IPS-18c (cell line): Measurements from ENCODE around the gene VAV2.
"Not testable (repeated sequence)": the region's sequence is repeated elsewhere in the genome, so short reads cannot be mapped to it uniquely, and the experiment has no call there.

Source experiments
- H3K4me3 ChIP-seq: 2 replicates; pipeline ENCODE4 v1.7.0; 2013; ENCODE audit warnings: low read depth, mild to moderate bottlenecking, low read length, moderate library complexity; ENCODE audit not compliant: insufficient read depth
- H3K9me3 ChIP-seq: one replicate; pipeline ENCODE4 v1.6.1; 2013; ENCODE audit warnings: mild to moderate bottlenecking, low read length, moderate library complexity; ENCODE audit not compliant: control insufficient read depth, insufficient read depth

VAV2 gene

DNA sequence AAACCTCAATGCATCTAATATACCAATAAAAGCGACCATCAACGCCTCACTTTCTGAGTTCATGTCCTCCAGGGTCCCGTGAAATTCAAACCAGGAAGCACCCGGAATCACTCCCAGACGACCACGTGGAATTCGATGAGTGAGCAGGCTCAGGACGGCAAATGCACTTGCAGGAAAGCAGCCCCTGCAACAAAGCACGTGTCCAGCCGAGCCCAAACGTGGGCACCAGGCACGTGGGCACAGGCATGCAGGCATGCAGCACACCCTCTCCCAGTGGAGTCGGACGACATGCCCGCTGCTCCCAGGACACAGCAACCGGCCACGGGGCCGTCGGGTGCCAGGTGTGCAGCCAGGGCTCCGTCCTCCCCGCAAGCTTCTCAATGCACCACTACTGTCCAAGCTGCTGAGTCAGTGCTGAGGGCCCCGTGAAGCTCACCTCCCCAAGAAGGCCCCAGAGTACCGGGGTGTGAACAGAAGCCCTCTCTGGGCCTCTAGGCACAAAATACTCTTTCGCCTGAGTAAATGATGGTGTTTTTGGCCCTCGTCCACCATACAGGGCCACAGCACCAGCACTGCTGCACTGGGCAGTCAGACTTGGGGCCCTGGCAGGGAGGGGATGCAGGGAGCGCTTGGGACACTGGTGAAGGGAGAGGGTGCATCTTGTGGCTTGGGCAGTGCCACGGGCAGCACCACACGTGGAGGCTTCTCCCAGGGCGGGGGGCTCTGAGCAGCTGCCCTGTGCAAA lies 87.6 kb downstream of the VAV2 start:
- H3K4me3 ChIP-seq, result no peak overlapping the region
- no peaks in the 10 kb centered on the region for H3K9me3 ChIP-seq

DNA sequence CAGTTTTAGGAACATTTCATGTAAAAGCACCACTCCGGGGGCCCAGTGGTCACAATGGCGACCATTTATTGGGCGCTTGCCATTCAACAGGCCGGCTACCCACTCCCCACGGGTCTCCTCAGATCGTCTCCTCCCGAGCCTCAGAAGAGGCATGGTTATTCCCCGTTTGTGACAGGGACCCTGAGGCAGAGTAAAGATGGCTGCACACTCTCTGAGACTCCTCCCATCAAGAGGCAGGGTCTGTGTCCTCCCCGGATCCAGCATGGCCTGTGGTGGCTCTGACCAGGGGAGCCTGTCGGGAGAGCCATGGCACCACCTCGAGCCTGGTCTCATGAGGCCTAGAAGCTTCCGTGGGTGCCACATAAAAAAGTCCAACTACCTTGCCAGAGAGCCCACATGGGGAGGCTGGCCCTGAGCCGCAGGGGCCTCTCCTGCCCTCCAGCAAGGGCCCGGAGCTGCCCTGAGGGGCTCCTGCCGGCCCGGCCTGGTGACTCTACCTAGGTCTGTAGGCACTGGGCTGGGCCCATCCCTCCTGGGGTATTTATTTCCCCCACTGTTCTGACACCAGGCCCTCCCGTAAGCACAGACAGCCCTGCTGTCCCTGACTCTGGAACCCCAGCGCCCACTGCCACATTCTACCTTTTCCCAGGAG lies 90.8 kb downstream of the VAV2 start:
- no peaks in the 10 kb centered on the region for H3K9me3 ChIP-seq
- H3K4me3 ChIP-seq, result no peak overlapping the region

DNA sequence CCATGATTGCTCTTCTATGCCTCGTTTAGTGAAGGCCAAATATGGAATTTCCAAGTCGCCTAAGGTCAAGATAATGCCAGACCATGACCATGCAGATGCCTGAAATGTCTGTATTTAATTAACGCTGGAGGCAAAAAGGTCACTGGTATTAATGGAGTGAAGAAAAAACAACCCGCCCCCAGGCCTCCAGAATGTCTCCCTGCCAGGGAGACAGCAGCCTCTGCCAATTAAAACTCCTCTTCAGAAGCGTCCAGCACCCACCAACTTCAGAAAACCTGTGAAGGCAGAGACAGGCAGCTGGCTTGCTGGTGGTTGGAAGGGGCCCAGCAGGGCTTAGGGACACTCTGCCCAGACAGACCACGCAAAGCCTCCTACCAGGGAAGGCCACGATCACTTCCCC lies 94.4 kb downstream of the VAV2 start:
- H3K4me3 ChIP-seq, result no peak overlapping the region
- no peaks in the 10 kb centered on the region for H3K9me3 ChIP-seq

DNA sequence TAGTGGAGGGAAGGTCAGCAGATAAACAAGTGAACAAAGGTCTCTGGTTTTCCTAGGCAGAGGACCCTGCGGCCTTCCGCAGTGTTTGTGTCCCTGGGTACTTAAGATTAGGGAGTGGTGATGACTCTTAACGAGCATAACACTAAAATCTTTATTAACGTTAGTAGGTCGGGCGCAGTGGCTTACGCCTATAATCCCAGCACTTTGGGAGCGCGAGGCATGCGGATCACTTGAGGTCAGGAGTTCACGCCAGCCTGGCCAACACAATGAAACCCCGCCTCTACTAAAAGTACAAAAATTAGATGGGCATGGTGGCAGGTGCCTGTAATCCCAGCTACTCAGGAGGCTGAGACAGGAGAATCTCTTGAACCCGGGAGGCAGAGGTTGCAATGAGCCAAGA lies 96.1 kb downstream of the VAV2 start:
- not testable (repeated sequence) for H3K9me3 ChIP-seq, H3K4me3 ChIP-seq

DNA sequence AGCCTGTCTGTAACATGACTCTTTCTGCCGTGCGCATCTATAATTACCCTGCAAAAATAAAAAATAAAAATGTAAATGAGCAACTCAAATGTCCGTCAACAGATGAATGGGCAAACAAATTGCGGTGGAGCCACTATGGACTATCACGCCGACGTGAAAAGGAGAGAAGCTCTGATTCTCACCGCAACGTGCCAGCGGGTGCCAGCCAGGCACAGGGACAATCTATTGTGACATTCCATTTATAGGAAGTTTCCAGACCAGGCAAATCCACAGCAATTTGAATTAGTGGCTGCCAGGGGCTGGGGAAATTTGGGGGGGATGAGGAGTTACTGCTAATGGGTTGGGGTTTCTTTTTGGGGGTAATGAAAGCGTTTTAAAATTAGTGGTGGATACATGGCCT lies 96.8 kb downstream of the VAV2 start:
- no peaks in the 10 kb centered on the region for H3K9me3 ChIP-seq
- no peak overlapping the region for H3K4me3 ChIP-seq

DNA sequence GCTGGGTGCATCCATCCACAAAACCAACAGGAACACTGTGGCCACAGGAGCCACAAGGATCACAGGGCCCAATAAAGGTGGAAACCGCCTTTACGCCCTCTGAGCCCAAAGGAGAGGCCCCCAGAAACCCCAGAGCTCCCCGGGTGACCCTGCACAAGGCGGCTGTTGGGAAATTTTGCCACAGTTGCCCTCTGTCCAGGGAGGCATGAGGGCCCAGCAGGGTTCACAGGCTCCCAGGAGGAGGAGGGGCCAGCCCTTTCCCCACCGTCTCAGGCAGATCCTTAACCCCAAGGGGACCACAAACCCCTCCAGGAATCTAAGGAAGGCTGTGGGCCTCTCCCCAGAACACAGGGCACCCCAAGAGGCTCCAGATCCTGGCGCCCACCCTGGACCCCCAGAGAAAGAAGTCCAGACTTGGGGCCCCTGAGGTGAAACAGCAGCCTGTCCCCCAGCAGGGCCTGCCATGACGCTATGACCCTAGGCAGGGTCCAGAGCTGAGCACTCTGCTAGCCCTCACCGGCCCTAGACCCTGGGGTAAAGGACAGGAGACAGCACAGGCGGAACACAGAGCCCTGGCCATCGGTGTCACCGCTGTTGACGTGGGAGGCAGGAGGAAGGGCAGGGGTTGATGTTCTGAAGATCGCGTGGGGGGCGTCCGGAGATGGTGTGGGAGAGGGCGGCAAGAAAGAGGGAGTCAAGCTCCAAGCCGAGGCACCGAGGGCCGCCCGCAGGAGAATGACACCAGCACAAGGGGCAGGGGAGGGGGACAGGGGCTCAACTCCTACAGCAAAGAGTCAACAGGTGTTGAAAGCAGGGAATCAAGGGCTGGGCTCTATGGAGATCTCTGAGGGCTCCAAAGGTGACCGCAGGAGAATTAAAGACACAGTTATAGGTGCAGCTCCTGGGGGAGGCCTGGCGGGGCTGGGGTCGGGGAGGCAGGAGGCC lies 97.5 kb downstream of the VAV2 start:
- H3K4me3 ChIP-seq, result no peak overlapping the region
- H3K9me3 ChIP-seq, result no peaks in the 10 kb centered on the region

DNA sequence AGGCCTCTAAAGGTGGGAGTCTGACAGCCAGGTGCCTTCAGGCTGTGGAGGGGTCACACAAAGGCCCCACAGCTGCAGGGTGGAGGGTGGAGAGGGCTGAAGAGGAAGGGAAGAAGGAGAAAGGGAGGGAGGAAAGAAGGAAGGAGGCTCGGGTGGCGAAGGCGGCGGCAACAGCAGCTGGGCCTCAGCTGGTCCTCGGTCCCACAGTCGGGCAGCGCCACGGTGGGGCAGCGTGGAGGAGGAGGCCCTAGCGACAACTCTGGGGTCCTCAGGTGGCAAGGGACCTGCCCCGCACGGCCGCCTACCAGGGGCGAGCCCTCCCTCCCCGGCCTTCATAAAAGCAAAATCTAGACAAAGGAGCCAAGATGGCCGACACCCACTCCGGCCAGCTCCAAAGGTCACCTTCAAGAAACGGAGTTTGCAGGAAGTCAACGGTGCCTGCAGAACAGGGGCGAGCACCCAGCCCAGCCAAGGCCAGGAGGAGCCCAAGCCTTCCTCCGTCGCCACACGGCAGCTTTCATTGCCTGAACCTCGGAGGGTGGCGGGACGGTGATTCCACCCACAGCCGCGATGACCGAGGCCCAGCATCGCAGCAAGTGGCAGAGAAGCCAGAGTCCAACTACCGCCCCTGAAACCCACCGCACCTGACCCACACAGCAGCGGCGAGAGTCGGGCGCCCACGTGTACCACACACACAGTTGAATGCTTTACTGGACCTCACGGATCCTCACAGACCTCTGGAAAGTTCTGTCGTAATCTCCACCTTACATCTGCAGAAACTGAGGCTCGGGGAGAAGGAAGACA lies 98.7 kb downstream of the VAV2 start:
- no peak overlapping the region for H3K4me3 ChIP-seq
- H3K9me3 ChIP-seq, result no peaks in the 10 kb centered on the region

DNA sequence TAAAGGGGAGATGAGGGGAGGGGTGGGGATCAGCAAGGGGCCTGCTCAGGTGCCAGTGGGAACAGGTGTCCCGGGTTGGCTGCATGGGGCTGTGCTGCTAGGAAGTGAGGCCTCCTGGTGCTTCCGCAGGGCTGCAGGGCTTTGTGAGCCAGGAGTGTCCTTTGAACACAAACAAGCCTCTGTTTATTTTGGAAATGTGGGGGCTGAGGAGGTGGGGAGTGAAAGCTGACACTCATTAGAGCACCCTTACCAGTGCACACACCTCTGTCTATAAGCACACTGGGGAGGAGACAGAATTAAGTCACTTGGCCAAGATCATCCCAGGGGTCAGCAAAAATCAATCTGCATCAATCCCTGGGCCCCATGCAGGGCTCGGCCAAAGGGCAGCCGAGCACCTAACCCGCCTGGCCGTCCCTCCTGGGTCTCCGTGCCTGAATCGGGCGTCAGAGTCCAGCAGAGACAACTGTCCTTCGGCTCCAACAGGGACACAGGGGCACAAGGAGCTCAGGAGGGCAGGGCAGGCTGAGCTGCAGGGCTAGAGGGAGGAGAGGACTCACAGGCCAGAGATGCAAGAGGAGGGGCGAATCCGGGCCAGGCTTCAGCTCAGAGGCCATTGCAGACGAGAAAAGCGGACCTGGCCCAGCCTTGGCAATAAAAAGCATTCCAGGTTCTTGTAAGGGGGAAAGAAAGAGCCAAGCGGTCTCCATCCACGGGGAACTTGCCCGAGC lies 99.8 kb downstream of the VAV2 start:
- Histone ChIP-seq H3K9me3 (no peaks in the 10 kb centered on the region), H3K4me3 (no peak overlapping the region)

DNA sequence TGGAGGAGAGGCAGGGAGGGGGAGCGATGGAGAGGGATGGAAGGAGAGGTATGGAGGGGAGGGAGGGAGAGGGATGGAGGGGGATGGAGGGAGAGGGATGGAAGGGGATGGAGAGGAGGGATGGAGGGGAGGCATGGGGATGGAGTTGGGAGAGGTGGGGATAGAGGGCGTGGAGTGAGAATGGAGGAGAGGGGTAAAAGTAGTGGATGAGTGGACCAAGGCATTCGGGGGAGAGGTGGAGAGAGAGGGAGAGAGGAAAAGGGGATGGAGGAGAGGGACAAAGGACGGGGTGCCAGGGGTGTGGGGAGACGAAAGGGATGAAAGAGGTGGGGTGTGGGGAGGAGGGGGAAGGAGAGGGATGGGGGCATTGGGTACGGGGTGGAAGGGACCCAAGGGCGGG lies 100.4 kb downstream of the VAV2 start:
- Histone ChIP-seq H3K4me3 (no peak overlapping the region), H3K9me3 (no peaks in the 10 kb centered on the region)

DNA sequence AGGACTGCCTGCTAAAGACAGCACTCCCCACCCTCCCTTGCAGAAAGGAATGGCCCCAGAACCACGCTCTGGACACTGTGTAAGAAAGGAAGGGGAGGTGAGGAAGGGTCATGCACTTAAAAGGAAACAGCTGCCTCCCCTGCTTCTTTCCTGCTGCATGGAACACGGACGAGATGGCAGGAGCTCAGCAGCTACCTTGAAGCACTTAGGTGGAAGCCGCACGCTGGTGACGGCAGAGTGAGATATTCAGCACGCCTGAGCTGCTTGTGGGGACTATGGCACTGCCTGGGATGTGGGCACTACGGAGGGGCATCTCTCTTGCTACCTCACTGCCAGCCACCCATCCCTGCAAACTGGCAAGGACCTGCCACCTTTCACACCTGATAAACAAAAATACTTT lies 101.5 kb downstream of the VAV2 start:
- H3K4me3 ChIP-seq, result no peak overlapping the region
- no peaks in the 10 kb centered on the region for H3K9me3 ChIP-seq

DNA sequence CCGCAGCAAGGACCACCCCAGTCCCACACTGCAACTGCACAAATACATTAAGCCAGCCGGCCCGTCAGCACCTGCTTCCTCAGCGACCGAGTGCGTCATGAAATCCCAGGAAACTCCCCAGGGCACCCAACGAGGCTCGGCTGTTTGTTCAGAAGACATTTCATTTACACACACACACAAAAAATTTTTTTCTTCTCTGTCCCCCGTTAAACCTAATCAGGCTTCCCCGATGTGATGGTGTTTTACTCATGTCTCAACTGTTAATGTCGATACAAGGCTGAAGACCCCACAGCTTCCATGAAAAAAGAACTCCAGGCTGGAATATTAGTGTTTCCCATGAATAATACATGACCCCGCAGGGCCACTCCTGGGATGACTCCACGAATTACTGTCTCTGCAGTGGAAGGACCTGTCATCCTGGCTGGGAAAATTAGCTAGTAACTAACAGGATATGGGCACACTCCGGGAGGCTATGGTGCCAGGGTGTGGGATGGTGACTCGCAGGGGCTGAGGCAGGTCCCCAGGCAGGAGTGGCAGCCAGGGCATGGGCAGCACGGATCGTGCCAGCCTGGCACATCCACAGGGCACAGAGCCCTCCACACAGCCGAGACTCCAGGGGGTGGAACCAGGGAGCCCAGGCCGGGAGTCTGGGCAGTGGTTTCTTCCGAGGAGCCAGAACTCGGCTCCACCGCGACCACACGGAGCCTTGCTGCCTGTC lies 102.4 kb downstream of the VAV2 start:
- Histone ChIP-seq H3K9me3 (no peaks in the 10 kb centered on the region), H3K4me3 (no peak overlapping the region)

DNA sequence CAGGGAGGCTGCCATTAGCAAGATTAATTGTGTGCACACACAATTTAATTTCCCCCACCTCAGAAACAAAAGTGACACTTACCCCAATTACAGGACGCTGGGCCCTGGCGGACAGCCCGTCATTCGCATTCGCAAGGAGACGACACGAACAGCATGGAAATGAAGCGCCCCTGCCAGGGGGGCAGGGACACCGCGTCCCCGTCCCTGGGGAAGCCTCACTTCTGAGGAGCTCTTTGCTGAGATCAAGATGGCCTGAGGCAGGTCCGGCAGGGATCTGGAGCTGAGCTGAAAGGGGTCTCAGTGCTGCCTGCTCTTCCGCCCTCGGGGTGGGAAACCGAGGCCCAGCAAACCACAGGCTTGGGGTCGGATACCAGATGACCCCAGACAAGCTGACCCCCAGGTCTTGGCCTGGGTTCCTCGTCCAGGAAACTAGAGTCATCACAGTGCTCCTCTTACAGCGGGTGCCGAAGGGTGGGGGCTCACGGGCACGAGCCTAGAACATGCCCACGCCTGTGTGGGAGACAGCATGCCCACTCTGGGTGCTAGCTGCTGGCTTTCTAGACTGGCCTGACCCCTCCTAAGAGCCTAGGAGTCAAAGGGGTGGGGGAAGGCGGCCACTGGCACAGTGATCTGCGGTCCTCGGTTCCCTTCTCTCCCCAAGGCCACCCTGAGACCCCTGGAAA lies 103.2 kb downstream of the VAV2 start:
- Histone ChIP-seq H3K4me3 (no peak overlapping the region), H3K9me3 (no peaks in the 10 kb centered on the region)

DNA sequence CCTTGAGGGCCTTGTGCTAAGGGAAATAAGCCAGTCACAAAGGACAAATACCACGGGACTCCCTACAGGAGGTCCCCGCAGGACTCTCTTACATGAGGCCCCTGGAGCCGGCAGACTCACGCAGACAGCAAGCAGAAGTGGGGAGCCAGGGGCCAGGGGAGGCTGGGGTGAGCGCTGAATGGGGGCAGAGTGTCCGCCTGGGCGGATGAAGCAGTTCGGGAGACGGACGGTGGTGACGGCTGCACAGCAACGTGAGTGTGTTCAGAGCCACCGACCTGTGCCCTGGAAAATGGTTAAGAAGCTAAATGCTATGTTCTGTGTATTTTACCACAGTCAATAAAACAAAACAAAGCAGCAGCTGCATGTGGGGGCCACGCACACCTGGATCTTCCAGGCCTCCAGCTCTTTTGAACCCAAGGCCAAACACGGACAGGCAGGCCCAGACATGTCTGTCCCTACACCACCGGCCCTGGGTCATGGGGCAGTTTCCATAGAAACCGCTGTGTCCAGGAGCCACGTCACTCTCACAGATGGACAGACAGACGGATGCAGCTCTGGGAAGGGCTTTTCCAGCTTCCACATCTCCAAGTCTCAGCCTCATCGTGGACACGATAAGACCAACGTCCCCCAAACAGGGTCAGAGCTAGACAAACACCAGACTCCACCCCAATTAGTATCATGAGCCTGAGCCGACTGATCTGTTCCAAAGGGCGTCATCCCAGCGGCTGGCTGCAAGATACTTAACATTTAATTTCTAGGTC lies 103.9 kb downstream of the VAV2 start:
- no peak overlapping the region for H3K4me3 ChIP-seq

DNA sequence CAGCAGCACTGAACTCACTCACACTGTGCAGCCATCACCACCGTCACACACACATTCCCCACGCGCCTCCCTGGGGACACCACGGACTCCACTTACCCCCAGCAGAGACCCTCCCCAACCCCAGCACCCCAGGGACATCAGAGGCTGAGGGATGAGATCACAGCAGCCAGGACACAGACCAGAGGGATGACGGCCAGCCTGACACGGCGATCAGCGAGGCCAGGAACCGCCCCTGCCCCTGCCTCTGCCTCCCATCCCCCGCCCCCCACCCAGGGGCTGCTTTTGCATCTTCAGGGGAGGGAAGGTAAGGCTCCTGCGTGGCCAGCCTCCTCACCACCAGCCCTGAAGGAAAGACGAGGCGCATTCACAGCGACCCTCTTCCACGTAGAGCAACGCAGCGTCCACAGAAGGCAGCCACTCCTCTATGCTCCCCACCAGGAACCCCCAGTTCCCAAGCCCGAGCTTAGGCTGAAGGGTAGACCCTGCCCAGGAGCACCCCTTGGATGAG lies 104.5 kb downstream of the VAV2 start:
- Histone ChIP-seq H3K4me3 (no peak overlapping the region), H3K9me3 (no peaks in the 10 kb centered on the region)

More for the DNA sequence above, 103.9 kb downstream of the VAV2 start:
- H3K9me3 ChIP-seq, result no peaks in the 10 kb centered on the region
